ENCODE data around the gene HECW1.

HECW1 gene

DNA sequence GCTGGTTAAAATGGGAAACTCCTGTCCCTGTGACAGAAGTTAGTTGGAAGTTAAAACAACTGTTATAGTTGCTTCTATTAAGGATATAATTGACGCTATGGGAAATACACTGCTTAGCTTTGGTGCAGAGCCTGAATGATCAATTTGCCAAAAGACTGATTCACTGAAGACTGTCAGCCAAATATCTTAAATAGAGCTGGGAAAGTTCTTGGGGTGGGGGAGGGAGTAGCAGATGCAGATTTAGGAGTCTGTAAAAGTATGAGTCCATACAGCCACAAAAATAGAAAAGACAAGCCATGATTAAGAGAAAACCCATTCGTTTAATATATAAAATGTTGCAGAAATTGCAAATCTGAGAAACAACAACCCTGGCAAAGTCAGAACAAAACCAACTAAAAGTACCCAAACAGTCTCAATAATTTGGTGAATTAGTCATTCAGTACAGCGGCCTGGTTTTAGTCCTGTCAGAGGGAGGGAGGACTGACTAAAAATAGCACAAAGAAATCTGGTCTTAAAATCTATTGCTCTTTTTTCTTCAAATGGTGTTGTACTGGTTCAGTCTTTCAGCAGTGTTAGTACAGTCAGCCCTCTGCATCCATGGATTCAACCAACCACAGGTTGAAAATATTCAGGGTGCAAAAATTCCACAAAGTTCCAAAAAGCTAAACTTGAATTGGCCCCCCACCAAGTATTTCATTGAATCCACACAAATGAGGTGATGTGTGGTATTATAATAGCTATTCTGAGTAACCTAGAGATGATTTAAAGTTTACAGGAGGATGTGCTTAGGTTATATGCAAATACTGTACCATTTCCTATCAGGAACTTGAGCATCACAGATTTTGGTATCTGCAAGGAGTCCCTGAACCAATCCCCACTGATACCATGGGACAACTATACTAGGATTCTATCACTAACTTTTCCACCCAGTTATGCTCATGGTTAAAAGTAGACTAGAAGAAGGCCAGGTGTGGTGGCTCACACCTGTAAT is 500.4 kb downstream of the HECW1 start:
- DNase-seq (ENCODE audit: low read depth in 2 of 2) = no peak

Measured in stimulated activated CD8-positive, alpha-beta memory T cell treated with anti-CD3 and anti-CD28 coated beads, Interleukin-15, amount 100 ng/mL, for 48 hours (primary cell).